GM18909 (cell line): ENCODE data around the gene GAN.
"Not testable (repeated sequence)": the region's sequence is repeated elsewhere in the genome, so short reads cannot be mapped to it uniquely, and the experiment has no call there.

Experiments used
- ATAC-seq: cut with Tn5 transposase; IDR thresholded peaks from one replicate; pipeline ENCODE4 v1.9.1; 2021; ENCODE audit warnings: mild to moderate bottlenecking; ENCODE audit not compliant: unreplicated experiment, poor library complexity

GAN gene

DNA sequence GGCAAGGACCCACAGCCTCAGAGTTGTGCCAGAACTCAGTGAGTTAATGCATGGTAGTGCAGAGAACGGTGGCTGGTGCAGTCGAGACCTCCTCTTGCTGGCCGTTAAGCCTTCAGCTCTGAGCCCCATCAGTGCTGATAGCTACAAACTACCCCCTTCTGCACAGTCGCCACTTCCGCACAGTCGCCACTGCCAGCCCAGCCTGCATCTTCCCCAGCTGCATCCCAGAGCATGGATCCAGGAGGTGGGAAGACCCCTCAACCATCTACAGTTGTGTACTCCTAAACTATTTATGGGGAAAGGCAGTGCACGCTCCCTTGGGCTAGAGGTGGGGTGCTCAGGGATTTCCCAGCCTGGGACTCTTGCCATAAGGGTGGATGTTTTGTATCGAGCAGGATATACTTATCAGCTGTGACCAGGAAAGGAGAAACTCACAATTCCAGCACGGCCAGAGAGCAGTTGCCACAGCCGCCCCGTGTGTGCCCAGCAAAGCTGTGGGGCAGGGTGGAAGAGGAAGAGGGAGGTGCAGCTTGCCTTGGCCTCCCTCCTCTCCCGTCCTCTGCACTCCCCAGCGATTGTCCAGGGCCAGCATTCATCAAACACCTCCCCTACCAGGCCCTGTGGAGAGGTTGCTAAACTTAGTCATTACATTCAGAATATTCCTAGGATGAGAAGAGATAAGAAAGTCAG, 80.3 kb downstream of the GAN start:
- no peak for ATAC-seq

GRCh38 chr16:81397058-81397878, 82.5 kb downstream of the GAN start:
- ATAC-seq, result no peak

DNA sequence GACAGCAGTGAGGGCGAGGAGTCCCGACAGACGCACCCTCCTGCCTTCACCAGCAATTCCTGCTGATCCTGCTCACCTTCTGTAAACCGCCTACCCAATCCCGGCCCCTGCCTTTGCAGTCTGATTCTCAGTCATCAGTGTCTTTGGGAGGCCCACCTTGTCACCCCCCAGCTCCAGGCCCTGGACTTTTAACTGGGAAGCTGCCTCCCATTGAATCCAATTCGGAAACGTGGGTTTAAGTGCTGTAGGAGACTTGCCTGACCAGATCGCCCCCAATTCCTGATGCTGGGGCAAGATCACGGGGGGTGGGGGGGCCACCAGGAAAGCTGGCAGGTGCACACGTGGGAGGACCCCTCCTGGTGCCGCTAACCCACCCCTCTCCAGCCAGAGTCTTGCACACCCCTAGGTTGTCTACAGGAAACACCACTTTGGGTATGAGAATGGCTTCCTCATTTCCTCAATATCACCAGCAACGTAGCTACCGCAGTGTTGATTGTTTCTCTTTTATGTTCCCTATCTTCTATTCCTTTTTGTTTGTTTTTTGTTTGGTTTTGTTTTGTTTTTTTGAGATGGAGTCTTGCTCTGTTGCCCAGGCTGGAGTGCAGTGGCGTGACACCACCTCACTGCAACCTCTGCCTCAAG, 83.2 kb downstream of the GAN start:
- no peak for ATAC-seq

DNA sequence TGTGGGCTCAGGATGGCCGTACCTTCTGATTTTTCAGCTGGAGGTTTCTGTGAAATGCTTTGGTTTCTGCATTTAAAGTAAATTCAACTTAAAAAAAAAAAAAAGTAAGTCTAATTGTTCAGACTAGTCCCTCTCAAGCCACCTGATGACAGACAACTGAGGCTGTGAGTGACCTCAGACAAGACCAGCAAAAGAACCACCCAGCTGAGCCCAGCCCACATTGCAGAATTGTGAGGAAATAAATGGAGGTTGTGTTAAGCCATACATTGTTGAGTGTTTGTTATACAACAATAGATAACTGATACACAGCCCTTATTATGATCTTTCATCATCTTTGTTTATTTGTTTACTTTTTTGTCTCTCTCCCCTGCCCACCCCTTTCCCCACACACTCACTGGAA, 85.1 kb downstream of the GAN start:
- no peak for ATAC-seq

DNA sequence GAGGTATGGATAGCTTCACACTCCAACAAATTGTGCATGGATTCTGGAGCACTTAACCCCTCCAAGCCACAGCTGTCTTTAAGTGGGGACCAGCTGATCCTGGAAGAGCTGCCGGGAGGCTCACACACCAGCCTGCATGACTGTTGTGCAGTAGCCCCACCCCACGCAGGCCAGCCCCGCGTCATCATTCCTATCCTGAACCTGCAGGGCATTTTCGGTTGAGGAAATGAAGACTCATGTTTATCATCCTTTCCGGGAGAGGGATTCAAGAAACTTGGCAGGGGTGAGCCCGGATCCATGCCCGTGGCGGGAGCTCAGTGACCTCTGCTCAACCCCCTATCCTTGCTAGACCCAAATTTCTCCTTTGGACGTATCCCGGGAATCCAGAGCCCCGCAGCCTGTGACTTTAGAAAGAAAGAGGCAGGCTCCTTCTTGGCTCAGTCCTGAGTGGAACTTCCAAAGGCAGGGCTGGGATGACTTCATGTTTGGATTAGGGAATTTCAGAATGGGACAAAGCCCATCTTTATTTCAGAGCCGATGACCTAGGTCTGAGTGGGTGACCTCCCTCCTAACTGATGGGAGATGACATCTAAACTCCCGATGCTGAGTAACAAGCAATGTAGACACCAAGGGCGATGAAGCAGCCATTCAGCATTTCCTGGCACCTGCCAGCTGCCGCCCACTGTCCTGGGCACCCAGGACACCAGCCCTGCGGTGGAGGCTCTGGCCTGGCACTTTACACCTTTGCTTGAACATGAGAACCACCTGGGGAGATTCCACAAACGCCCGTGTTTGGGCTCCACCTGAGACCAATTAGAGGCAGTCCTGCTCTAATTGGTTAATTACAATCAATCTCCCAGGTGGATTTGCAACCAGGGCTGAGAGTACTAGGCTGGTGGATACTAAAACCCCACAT, 86.5 kb downstream of the GAN start:
- ATAC-seq, result no peak

DNA sequence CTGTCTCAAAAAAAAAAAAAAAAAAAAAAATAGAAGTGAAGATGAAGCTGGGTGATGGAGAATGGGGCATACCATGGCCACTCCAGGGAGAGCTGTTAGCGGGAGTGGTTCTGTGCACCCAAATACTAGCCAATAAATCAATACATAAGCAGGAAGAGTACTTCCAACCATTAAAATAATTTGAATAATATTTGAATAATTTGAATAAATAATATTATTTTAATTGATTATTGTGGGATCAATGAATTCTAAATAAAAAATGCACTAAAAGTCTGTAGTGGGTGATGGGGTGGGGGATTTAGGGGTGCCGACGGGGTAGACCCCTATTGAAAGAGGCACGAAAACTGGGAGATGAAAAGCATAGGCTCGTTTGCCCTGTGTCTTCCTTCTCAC, 88.4 kb downstream of the GAN start:
- ATAC-seq, result no peak

DNA sequence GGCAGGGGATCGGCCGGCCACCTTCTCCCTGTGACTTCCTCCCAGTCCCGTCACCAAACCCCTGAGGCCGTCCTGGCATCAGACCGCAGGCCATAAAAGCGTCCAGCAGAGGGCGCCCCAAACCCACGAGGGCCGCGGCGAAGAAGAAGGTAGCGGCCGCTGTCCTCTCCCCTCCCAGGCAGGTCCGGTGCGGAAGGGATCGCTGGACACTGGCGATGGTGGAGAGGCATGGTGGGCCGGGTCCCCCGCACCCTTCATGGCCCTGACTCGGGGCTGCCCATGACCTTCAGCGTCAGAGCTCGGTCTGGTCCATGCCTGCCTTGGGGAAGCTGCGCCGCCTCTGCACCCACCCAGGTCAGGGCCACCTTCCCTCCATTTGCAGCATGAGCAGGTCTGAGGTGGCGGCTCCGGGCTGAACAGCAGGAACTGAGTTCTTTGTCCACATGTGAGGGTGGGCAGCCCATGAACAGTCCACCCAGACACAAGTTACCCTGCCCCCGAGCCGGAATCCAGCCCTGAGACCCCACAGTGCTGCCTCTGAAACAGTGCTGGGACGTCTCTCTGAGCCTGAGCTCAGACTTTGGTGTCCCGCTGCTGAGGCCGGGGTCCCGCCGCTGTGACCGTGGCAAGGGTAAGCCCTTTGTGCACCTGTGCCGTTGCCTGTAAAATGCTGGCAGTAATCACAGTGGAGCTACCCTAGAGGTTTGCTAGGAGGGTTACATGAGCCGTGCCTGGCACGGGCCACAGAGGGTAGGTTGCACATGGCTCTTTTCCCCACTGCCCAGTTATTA, 89.0 kb downstream of the GAN start:
- ATAC-seq, result no peak

GRCh38 chr16:81405002-81405401, 90.2 kb downstream of the GAN start:
- not testable (repeated sequence) for ATAC-seq

DNA sequence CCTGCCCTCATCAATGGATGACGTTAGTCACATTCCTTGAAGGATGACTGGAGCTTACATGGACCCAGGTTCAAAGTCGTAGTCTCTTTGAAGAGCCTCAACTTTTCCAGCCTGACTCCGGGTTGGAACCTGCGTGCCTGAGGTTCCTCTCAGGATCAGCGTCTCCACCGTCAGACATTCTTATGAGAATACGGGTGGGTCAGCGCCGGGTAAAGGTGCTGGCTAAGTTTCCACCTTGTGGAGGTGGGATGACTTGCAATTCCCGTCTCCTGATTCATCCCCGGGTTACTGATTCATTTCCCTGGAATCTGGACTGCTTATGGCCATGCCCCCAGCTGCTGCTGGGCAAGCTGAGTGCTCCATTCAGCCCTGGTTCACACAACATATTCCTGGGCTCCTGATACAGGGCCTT, 90.9 kb downstream of the GAN start:
- ATAC-seq, result no peak

- ATAC-seq, result no peak
Measured at GRCh38 chr16:81408409-81408950, 93.7 kb downstream of the GAN start.

DNA sequence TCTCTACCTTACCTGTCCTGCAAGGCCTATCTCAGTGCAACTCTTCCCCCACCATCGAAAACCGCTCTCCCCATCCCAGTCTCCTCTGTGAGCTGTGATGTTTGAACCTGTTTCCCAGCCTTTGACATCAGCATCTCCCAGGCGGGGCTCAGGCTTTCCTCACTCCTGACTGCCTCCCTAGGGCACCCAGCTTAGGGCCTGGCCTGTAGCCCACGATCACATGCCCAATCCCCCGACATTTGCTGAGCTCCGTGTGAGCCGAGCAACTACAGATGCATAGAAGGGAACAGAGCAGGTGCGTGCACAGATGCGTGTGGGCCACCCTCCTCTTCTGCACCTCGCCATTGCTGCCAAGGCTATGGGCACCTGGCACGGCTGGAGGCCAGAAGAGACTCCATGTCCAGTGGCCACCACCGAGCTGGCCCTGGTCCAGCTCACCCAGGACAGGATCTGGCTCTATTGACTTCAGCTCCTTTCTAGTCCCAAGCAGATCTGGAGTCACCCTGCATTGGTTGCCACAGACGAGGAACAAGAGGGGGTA, 94.3 kb downstream of the GAN start:
- ATAC-seq, result no peak

- no peak for ATAC-seq
Measured at GRCh38 chr16:81410643-81411293, 96.0 kb downstream of the GAN start.

DNA sequence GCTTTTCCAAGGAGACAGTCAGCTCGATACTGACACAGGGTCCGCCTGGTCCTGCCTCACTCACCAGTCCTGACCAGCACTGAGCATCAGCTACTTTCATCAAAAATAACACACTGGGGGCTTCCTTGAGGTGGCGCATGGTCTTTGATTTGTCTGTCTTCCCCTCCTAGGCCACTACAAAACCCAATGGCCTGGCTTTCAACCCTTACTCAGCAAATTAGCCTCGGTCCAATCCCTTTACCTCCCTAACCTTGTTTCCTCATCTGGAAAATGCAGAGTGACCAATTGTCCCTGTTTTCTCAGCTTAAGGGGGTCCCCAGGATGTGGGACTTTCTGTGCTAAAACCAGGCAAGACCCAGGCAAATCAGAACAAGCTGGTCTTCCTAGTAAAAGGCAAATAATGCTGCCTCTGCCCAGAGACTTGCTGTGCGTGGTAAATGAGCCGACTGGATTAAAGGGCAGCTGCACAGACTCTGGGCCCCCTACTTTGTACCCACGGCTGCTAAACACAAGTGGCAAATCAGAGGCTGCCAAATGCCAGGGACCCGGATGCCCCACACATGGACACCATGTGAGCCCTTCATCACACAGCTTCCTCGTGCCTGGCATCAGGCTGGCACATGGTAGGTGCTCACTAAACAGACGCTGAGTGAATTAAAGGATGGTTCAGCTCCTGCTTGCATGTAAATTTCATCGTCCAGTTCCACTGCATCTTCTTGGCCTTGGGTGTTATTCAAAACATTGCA, 98.7 kb downstream of the GAN start:
- no peak for ATAC-seq

GRCh38 chr16:81415751-81416150, 101.0 kb downstream of the GAN start:
- ATAC-seq, result no peak

- ATAC-seq, result no peak
Measured at GRCh38 chr16:81416749-81417148, 102.0 kb downstream of the GAN start.

DNA sequence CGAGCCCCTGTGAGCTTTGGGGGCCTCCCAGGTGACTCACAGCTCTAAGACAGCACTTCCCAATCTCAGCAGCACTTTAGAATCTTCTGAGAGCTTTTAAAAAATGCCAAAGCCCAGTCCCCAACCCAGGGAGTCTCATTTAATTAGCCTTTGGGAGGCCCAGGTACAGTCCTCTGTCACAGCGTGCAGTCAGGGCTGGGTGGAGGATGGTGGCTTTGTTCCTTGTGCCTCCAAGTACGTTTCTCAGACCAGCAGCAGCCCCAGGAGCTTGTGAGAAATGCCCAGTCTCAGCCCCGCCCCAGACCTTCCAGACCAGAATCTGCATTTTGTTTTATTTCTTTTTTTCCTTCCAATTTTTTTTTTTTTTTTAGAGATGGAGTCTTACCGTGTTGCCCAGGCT, 102.4 kb downstream of the GAN start:
- no peak for ATAC-seq

DNA sequence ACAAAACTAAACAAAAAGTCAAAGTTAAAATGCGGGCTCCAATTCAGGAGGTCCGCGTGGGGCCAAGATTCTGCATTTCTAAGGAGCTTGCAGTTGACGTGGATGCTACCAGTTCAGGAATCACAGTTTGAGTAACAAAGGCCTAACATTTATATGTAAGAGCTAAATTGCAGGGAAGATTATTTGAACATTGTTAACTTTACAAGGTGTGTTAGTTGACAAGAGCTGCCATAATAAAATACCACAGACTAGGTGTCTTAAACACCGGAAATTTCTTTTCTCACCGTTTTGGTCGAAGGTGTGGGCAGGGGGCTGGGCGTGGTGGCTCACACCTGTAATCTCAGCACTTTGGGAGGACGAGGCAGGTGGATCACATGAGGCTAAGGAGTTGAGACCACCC, 105.0 kb downstream of the GAN start:
- ATAC-seq, result no peak

DNA sequence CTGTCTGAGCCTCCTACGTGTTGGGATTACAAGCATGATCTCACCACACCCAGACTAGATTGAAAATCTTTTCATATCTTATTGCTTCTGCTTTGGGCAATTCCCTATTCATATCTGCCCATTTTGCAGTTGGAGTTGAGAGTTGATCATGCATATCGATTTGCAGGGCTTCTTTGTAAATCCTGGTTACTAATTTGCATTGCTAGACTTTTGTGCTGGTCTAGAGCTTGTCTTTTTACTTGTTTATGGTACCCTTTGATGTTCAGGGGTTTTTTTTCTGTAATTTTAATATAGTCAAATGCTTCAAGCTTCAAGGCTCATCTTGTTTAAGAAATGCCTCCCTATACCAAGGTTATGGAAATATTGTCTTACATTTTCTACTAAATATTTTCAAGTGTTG, 106.4 kb downstream of the GAN start:
- ATAC-seq, result no peak
